IPS DF 6.9 (cell line): ENCODE measurements around the gene ADRA1B.
"Not testable (repeated sequence)": the region's sequence is repeated elsewhere in the genome, so short reads cannot be mapped to it uniquely, and the experiment has no call there.

Experiments used
- DNase-seq: peaks from one replicate; pipeline ENCODE4 v3.0.0-alpha.2; 2013; ENCODE audit warnings: low read depth, low spot score
- H3K27ac ChIP-seq: one replicate; pipeline ENCODE4 v1.5.1; 2013; ENCODE audit warnings: low read length, control low read depth
- H3K27me3 ChIP-seq: 2 replicates; pipeline ENCODE4 v1.6.1; 2013; ENCODE audit warnings: mild to moderate bottlenecking, low read length; ENCODE audit not compliant: control insufficient read depth, insufficient read depth
- H3K36me3 ChIP-seq: 2 replicates; pipeline ENCODE4 v1.6.1; 2013; ENCODE audit warnings: low read length; ENCODE audit not compliant: control insufficient read depth, insufficient read depth
- H3K4me1 ChIP-seq: 2 replicates; pipeline ENCODE4 v1.6.1; 2013; ENCODE audit warnings: low read length; ENCODE audit not compliant: control insufficient read depth, insufficient read depth
- H3K4me3 ChIP-seq: 2 replicates; pipeline ENCODE4 v1.5.1; 2013; ENCODE audit warnings: mild to moderate bottlenecking, low read length
- H3K9me3 ChIP-seq: 2 replicates; pipeline ENCODE4 v1.6.1; 2013; ENCODE audit warnings: low read length, inconsistent platforms; ENCODE audit not compliant: control insufficient read depth, insufficient read depth
- WGBS: extraction: QIAGEN DNeasy Blood & Tissue Kit; methylation state at CpG from one replicate; pipeline ENCODE4 v1.1.7; 2013; ENCODE audit warnings: mixed read lengths, missing lambda C conversion rate; ENCODE audit not compliant: insufficient read length, insufficient coverage; 5-methylcytosine and 5-hydroxymethylcytosine counted together

The ADRA1B gene

GRCh38 chr5:159987031-159987674 lies 70.9 kb downstream of the ADRA1B start:
- Histone ChIP-seq H3K4me3 (peak overlapping the region; percentile 35; the same call in 1 of the 2 replicates), H3K27me3 (peaks cover 6% of the 10 kb centered on the region), H3K36me3 (no peaks in the 10 kb centered on the region), H3K27ac (no peak overlapping the region), H3K9me3 (no peaks in the 10 kb centered on the region), H3K4me1 (no peaks in the 10 kb centered on the region; the same call in 1 of the 2 replicates)
- no CpG with 5 or more reads among the region's 50 CpGs for WGBS
- peak; percentile 45 for DNase-seq

GRCh38 chr5:159990506-159990905 lies 74.2 kb downstream of the ADRA1B start:
- Histone ChIP-seq H3K4me3 (no peak overlapping the region), H3K36me3 (no peaks in the 10 kb centered on the region), H3K4me1 (no peaks in the 10 kb centered on the region; the same call in 1 of the 2 replicates), H3K9me3 (no peaks in the 10 kb centered on the region), H3K27me3 (peaks cover 6% of the 10 kb centered on the region), H3K27ac (no peak overlapping the region)
- no peak for DNase-seq
- WGBS = no CpG with 5 or more reads among the region's 2 CpGs

- DNase-seq = no peak
- H3K9me3 ChIP-seq = no peaks in the 10 kb centered on the region
- H3K27ac ChIP-seq = no peak overlapping the region
- no peak overlapping the region for H3K4me3 ChIP-seq
- no CpG with 5 or more reads among the region's 1 CpG for WGBS
- no peaks in the 10 kb centered on the region for H3K4me1 ChIP-seq
- no peaks in the 10 kb centered on the region for H3K27me3 ChIP-seq
- H3K36me3 ChIP-seq = no peaks in the 10 kb centered on the region
Measured at GRCh38 chr5:159992566-159992965, 76.3 kb downstream of the ADRA1B start.

GRCh38 chr5:159993194-159993593 lies 76.9 kb downstream of the ADRA1B start:
- H3K36me3 ChIP-seq = no peaks in the 10 kb centered on the region
- no peak overlapping the region for H3K4me3 ChIP-seq
- DNase-seq = no peak
- no peaks in the 10 kb centered on the region for H3K9me3 ChIP-seq
- H3K4me1 ChIP-seq = no peaks in the 10 kb centered on the region
- no peaks in the 10 kb centered on the region for H3K27me3 ChIP-seq
- H3K27ac ChIP-seq = no peak overlapping the region
- WGBS = no CpG with 5 or more reads among the region's 2 CpGs

- H3K36me3 ChIP-seq = no peaks in the 10 kb centered on the region
- no peaks in the 10 kb centered on the region for H3K27me3 ChIP-seq
- DNase-seq = no peak
- no CpG with 5 or more reads among the region's 3 CpGs for WGBS
- H3K4me1 ChIP-seq = no peaks in the 10 kb centered on the region
- no peaks in the 10 kb centered on the region for H3K9me3 ChIP-seq
- H3K4me3 ChIP-seq = no peak overlapping the region
- no peak overlapping the region for H3K27ac ChIP-seq
Measured at GRCh38 chr5:159995907-159996306, 79.6 kb downstream of the ADRA1B start.

GRCh38 chr5:160001457-160001856 lies 85.2 kb downstream of the ADRA1B start:
- no CpG with 5 or more reads among the region's 3 CpGs for WGBS
- Histone ChIP-seq H3K36me3 (no peaks in the 10 kb centered on the region), H3K27ac (no peak overlapping the region), H3K9me3 (no peaks in the 10 kb centered on the region), H3K27me3 (no peaks in the 10 kb centered on the region), H3K4me1 (no peaks in the 10 kb centered on the region), H3K4me3 (no peak overlapping the region)
- DNase-seq = no peak

GRCh38 chr5:160007514-160007913 lies 91.2 kb downstream of the ADRA1B start:
- Histone ChIP-seq H3K4me3 (no peak overlapping the region), H3K27me3 (no peaks in the 10 kb centered on the region), H3K27ac (no peak overlapping the region), H3K4me1 (no peaks in the 10 kb centered on the region), H3K36me3 (peaks cover 3% of the 10 kb centered on the region; the same call in 1 of the 2 replicates), H3K9me3 (no peaks in the 10 kb centered on the region)
- no peak for DNase-seq
- no CpG with 5 or more reads among the region's 3 CpGs for WGBS

- H3K4me3 ChIP-seq, DNase-seq, H3K27me3 ChIP-seq, H3K4me1 ChIP-seq, H3K36me3 ChIP-seq, H3K27ac ChIP-seq, H3K9me3 ChIP-seq: not testable (repeated sequence)
- no CpG with 5 or more reads among the region's 14 CpGs for WGBS
Measured at GRCh38 chr5:160008529-160008876, 92.2 kb downstream of the ADRA1B start.

- Histone ChIP-seq H3K27ac (no peak within 1 kb of the TSS), H3K4me1 (no peaks in the 10 kb centered on the region), H3K9me3 (no peaks in the 10 kb centered on the region), H3K4me3 (peak within 1 kb of the TSS; percentile 99), H3K36me3 (peaks cover 3% of the 10 kb centered on the region; the same call in 1 of the 2 replicates), H3K27me3 (no peaks in the 10 kb centered on the region)
- DNase-seq = peak; percentile 99
- WGBS = no CpG with 5 or more reads among the region's 31 CpGs
Measured at GRCh38 chr5:160008877-160009590, 92.8 kb downstream of the ADRA1B start, which contains the start of gene TTC1. TSS of gene TTC1 (plus strand) at chr5:160009139. CDS start at chr5:160010529, 1,390 bp downstream.

GRCh38 chr5:160009591-160009989 lies 93.3 kb downstream of the ADRA1B start:
- Histone ChIP-seq H3K4me3 (peak overlapping the region; percentile 99; the same call in 1 of the 2 replicates), H3K36me3 (peaks cover 3% of the 10 kb centered on the region; the same call in 1 of the 2 replicates), H3K27me3 (no peaks in the 10 kb centered on the region), H3K4me1 (no peaks in the 10 kb centered on the region), H3K27ac (no peak overlapping the region), H3K9me3 (no peaks in the 10 kb centered on the region)
- no peak for DNase-seq
- WGBS = no CpG with 5 or more reads among the region's 11 CpGs
